WTC11 (cell line): ENCODE results near the gene HRH1. TPM values are rescaled to one million over a fixed set of nuclear protein-coding genes. Genes with fewer than 3 reads are reported as not detected.
A peak's percentile ranks its signal among the peaks of the same experiment; 100 is the strongest.

Experiments
- ATAC-seq: fragments of 200-7000 bp; cut with Tn5 transposase; 2 replicates; pipeline ENCODE4 v1.10.0; 2021; ENCODE audit warnings: mild to moderate bottlenecking, moderate library complexity
- CTCF ChIA-PET: fragments of 300-600 bp; sonication (Branson Sonifier 250); formaldehyde crosslinking; loops from one replicate; lab custom pipeline; 2021; ENCODE audit warnings: antibody characterized with exemption; lab: Charles Lee
- POLR2A ChIA-PET: fragments of 350-600 bp; sonication (Branson Sonifier 250); formaldehyde crosslinking; loops from one replicate; lab custom pipeline; 2021; ENCODE audit warnings: antibody characterized with exemption; lab: Charles Lee
- DNase-seq: peaks from one replicate; pipeline ENCODE4 v3.0.0; 2021; ENCODE audit warnings: low spot score
- H3K27ac Mint-ChIP-seq: 2 replicates; pipeline ENCODE4 v1.8.0; 2021; ENCODE audit warnings: mixed read lengths
- H3K27me3 Mint-ChIP-seq: 2 replicates; pipeline ENCODE4 v1.8.0; 2021; ENCODE audit warnings: low read depth, mild to moderate bottlenecking, moderate library complexity, mixed read lengths
- H3K36me3 Mint-ChIP-seq: 2 replicates; pipeline ENCODE4 v1.8.0; 2021; ENCODE audit warnings: mixed read lengths
- H3K4me1 Mint-ChIP-seq: 2 replicates; pipeline ENCODE4 v1.8.0; 2022; ENCODE audit warnings: mixed read lengths
- H3K4me3 Mint-ChIP-seq: 2 replicates; pipeline ENCODE4 v1.8.0; 2021; ENCODE audit warnings: mild to moderate bottlenecking, moderate library complexity, mixed read lengths
- H3K9me3 Mint-ChIP-seq: 2 replicates; pipeline ENCODE4 v1.8.0; 2021; ENCODE audit warnings: mixed read lengths
- CBFB ChIP-seq: sonication (generic); formaldehyde crosslinking; IDR thresholded peaks from 2 replicates; pipeline ENCODE4 v1.8.1; 2022; ENCODE audit warnings: mild to moderate bottlenecking, low read depth, missing genetic modification reagents
- CREB1 ChIP-seq: sonication (generic); formaldehyde crosslinking; IDR thresholded peaks from 2 replicates; pipeline ENCODE4 v1.8.0; 2023; ENCODE audit warnings: mild to moderate bottlenecking, missing genetic modification reagents
- EMX1 ChIP-seq: fragments of 250-450 bp; sonication (Bioruptor Pico); IDR thresholded peaks from 2 replicates; pipeline ENCODE4 v1.8.0; 2021; ENCODE audit warnings: mild to moderate bottlenecking
- GABPB1 ChIP-seq: sonication (generic); formaldehyde crosslinking; IDR thresholded peaks from 2 replicates; pipeline ENCODE4 v1.8.1; 2023; ENCODE audit warnings: mild to moderate bottlenecking, missing genetic modification reagents
- HMGA2 ChIP-seq: fragments of 250-450 bp; sonication (Bioruptor Pico); IDR thresholded peaks from 2 replicates; pipeline ENCODE4 v1.4.0; 2021; ENCODE audit warnings: mild to moderate bottlenecking, moderate library complexity
- IRF2 ChIP-seq: sonication (generic); formaldehyde crosslinking; IDR thresholded peaks from 2 replicates; pipeline ENCODE4 v1.8.0; 2022; ENCODE audit warnings: low read depth, missing genetic modification reagents, borderline replicate concordance
- NFATC4 ChIP-seq: fragments of 250-450 bp; sonication (Bioruptor Pico); IDR thresholded peaks from 2 replicates; pipeline ENCODE4 v1.9.0; 2021; ENCODE audit warnings: mild to moderate bottlenecking
- NR2C2 ChIP-seq: sonication (generic); formaldehyde crosslinking; IDR thresholded peaks from 2 replicates; pipeline ENCODE4 v1.8.0; 2022; ENCODE audit warnings: mild to moderate bottlenecking, missing genetic modification reagents
- OVOL2 ChIP-seq: fragments of 250-450 bp; sonication (Bioruptor Pico); IDR thresholded peaks from 2 replicates; pipeline ENCODE4 v1.9.0; 2021; ENCODE audit warnings: mild to moderate bottlenecking, borderline replicate concordance
- RELA ChIP-seq: sonication (generic); formaldehyde crosslinking; IDR thresholded peaks from 2 replicates; pipeline ENCODE4 v1.8.1; 2022; ENCODE audit warnings: missing genetic modification reagents, mild to moderate bottlenecking, borderline replicate concordance
- SMAD3 ChIP-seq: sonication (generic); formaldehyde crosslinking; IDR thresholded peaks from 2 replicates; pipeline ENCODE4 v1.8.0; 2022; ENCODE audit warnings: missing genetic modification reagents, mild to moderate bottlenecking, borderline replicate concordance
- TCF7 ChIP-seq: sonication (generic); formaldehyde crosslinking; IDR thresholded peaks from 2 replicates; pipeline ENCODE4 v1.8.0; 2022; ENCODE audit warnings: mild to moderate bottlenecking, low read depth, missing genetic modification reagents, moderate library complexity
- ZBTB21 ChIP-seq: sonication (generic); formaldehyde crosslinking; IDR thresholded peaks from 2 replicates; pipeline ENCODE4 v1.8.1; 2023; ENCODE audit warnings: mild to moderate bottlenecking, missing genetic modification reagents, borderline replicate concordance
- ZNF232 ChIP-seq: sonication (generic); formaldehyde crosslinking; IDR thresholded peaks from 2 replicates; pipeline ENCODE4 v1.8.0; 2022; ENCODE audit warnings: mild to moderate bottlenecking, missing genetic modification reagents
- ZNF396 ChIP-seq: fragments of 250-450 bp; sonication (Bioruptor Pico); IDR thresholded peaks from 2 replicates; pipeline ENCODE4 v1.8.0; 2021; ENCODE audit warnings: mild to moderate bottlenecking, moderate library complexity, borderline replicate concordance
- ZNF416 ChIP-seq: fragments of 250-450 bp; sonication (Bioruptor Pico); IDR thresholded peaks from 2 replicates; pipeline ENCODE4 v1.9.0; 2021; ENCODE audit warnings: mild to moderate bottlenecking, inconsistent platforms
- ZNF671 ChIP-seq: fragments of 250-450 bp; sonication (Bioruptor Pico); IDR thresholded peaks from 2 replicates; pipeline ENCODE4 v1.8.0; 2021; ENCODE audit warnings: mild to moderate bottlenecking
- total RNA-seq: library from RNA; stranded (reverse); gene quantifications from 3 replicates; pipeline ENCODE4 v1.2.3, GENCODE V29; 2021
- TF ChIP-seq, protein P1 (sequence below): sonication (generic); formaldehyde crosslinking; IDR thresholded peaks from 2 replicates; pipeline ENCODE4 v1.8.0; 2022; ENCODE audit warnings: mild to moderate bottlenecking, missing genetic modification reagents
- TF ChIP-seq, protein P2 (sequence below): fragments of 250-450 bp; sonication (Bioruptor Pico); IDR thresholded peaks from 2 replicates; pipeline ENCODE4 v1.9.0; 2021; ENCODE audit warnings: mild to moderate bottlenecking
- TF ChIP-seq, protein P3 (sequence below): sonication (generic); formaldehyde crosslinking; IDR thresholded peaks from 2 replicates; pipeline ENCODE4 v1.8.1; 2022; ENCODE audit warnings: low read depth, mild to moderate bottlenecking, moderate library complexity, missing genetic modification reagents, borderline replicate concordance
- TF ChIP-seq, protein P4 (sequence below): fragments of 250-450 bp; sonication (Bioruptor Pico); IDR thresholded peaks from 2 replicates; pipeline ENCODE4 v2.1.2; 2022; ENCODE audit warnings: mild to moderate bottlenecking, moderate library complexity
- TF ChIP-seq, protein P5 (sequence below): sonication (generic); formaldehyde crosslinking; IDR thresholded peaks from 2 replicates; pipeline ENCODE4 v1.8.0; 2022; ENCODE audit warnings: mild to moderate bottlenecking, missing genetic modification reagents
- TF ChIP-seq, protein P6 (sequence below): sonication (generic); formaldehyde crosslinking; IDR thresholded peaks from 2 replicates; pipeline ENCODE4 v1.8.1; 2022; ENCODE audit warnings: low read depth, missing genetic modification reagents, borderline replicate concordance
- TF ChIP-seq, protein P7 (sequence below): sonication (generic); formaldehyde crosslinking; conservative IDR thresholded peaks from 2 replicates; pipeline ENCODE4 v1.8.1; 2022; ENCODE audit warnings: mild to moderate bottlenecking, missing genetic modification reagents
- TF ChIP-seq, protein P8 (sequence below): sonication (generic); formaldehyde crosslinking; IDR thresholded peaks from 2 replicates; pipeline ENCODE4 v1.8.1; 2023; ENCODE audit warnings: mild to moderate bottlenecking, missing genetic modification reagents, moderate library complexity
- TF ChIP-seq, protein P9 (sequence below): fragments of 250-450 bp; sonication (Bioruptor Pico); IDR thresholded peaks from 2 replicates; pipeline ENCODE4 v1.8.0; 2021; ENCODE audit warnings: mild to moderate bottlenecking

Gene HRH1
- total RNA-seq, 1 experiment from 2014 or later = not detected

DNA sequence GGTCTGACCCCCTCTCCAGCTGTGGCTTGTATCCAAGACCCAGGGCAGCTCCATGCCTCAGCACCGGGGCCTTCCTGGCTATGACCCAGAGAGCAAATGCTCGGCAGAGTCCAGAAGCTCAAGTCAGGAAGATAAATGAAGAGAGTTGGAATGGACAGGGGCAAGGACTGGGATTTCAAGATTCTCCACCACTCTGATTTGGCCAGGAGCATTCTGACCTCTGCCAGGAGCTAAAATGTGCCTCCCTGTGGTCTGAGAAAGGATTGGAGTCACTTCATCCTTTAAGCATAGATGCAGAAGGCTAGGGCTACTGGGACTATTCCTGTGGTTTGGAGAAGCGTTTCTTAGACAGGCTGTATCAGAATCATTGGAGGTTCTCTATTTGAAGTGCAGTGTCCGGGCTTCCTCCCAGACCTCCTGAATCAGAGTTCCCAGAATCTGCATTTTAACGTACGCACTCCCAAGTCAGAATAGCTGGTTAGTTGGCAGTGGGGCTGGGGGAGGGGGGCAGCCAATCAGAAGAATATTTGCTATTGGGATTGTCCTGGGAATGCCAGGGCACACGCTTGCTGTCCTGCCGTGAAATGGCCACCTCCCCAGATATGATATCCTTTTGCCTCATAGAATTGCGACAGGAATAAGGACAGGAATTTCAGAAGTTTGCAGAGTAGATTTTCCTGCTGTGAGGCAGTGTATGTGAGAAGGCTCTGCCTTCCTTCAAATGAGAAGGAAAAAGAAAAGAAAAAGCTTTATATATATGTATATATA is 57.4 kb downstream of the HRH1 start:
- POLR2A ChIA-PET = no interaction called here
- peak; percentile 51 for ATAC-seq
- no peaks in the 10 kb centered on the region for H3K36me3 Mint-ChIP-seq
- TF ChIP-seq NR2C2 (no peak), ZNF671 (CRISPR knock-in tag) (no peak), EMX1 (CRISPR knock-in tag) (no peak), GABPB1 (CRISPR knock-in tag) (no peak), SMAD3 (CRISPR knock-in tag) (no peak), NFATC4 (CRISPR knock-in tag) (no peak), CREB1 (CRISPR knock-in tag) (no peak), IRF2 (no peak), CBFB (no peak), ZBTB21 (CRISPR knock-in tag) (no peak)
- TF ChIP-seq, protein P1, sequence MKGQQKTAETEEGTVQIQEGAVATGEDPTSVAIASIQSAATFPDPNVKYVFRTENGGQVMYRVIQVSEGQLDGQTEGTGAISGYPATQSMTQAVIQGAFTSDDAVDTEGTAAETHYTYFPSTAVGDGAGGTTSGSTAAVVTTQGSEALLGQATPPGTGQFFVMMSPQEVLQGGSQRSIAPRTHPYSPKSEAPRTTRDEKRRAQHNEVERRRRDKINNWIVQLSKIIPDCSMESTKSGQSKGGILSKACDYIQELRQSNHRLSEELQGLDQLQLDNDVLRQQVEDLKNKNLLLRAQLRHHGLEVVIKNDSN (CRISPR knock-in tag) = no peak
- TF ChIP-seq, protein P2, sequence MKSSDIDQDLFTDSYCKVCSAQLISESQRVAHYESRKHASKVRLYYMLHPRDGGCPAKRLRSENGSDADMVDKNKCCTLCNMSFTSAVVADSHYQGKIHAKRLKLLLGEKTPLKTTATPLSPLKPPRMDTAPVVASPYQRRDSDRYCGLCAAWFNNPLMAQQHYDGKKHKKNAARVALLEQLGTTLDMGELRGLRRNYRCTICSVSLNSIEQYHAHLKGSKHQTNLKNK (CRISPR knock-in tag) = no peak
- TF ChIP-seq, protein P3, sequence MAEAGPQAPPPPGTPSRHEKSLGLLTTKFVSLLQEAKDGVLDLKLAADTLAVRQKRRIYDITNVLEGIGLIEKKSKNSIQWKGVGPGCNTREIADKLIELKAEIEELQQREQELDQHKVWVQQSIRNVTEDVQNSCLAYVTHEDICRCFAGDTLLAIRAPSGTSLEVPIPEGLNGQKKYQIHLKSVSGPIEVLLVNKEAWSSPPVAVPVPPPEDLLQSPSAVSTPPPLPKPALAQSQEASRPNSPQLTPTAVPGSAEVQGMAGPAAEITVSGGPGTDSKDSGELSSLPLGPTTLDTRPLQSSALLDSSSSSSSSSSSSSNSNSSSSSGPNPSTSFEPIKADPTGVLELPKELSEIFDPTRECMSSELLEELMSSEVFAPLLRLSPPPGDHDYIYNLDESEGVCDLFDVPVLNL (CRISPR knock-in tag) = no peak
- TF ChIP-seq, protein P4, sequence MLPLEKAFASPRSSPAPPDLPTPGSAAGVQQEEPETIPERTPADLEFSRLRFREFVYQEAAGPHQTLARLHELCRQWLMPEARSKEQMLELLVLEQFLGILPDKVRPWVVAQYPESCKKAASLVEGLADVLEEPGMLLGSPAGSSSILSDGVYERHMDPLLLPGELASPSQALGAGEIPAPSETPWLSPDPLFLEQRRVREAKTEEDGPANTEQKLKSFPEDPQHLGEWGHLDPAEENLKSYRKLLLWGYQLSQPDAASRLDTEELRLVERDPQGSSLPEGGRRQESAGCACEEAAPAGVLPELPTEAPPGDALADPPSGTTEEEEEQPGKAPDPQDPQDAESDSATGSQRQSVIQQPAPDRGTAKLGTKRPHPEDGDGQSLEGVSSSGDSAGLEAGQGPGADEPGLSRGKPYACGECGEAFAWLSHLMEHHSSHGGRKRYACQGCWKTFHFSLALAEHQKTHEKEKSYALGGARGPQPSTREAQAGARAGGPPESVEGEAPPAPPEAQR (CRISPR knock-in tag) = no peak
- TF ChIP-seq, protein P5, sequence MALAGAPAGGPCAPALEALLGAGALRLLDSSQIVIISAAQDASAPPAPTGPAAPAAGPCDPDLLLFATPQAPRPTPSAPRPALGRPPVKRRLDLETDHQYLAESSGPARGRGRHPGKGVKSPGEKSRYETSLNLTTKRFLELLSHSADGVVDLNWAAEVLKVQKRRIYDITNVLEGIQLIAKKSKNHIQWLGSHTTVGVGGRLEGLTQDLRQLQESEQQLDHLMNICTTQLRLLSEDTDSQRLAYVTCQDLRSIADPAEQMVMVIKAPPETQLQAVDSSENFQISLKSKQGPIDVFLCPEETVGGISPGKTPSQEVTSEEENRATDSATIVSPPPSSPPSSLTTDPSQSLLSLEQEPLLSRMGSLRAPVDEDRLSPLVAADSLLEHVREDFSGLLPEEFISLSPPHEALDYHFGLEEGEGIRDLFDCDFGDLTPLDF (CRISPR knock-in tag) = no peak
- TF ChIP-seq, all 79 proteins: peak for 0
- CTCF ChIA-PET = interaction anchor here (1.2 to 2.0 kb wide), 5 partner anchors 10 to 151 kb away, joined by 3 to 10 read pairs (median 3); no protein-coding TSS in a partner anchor
- Mint-ChIP-seq H3K9me3 (no peaks in the 10 kb centered on the region), H3K4me1 (no peaks in the 10 kb centered on the region), H3K4me3 (no peak overlapping the region), H3K27me3 (no peaks in the 10 kb centered on the region; the same call in 1 of the 2 replicates), H3K27ac (no peak overlapping the region)
- no peak for DNase-seq

DNA sequence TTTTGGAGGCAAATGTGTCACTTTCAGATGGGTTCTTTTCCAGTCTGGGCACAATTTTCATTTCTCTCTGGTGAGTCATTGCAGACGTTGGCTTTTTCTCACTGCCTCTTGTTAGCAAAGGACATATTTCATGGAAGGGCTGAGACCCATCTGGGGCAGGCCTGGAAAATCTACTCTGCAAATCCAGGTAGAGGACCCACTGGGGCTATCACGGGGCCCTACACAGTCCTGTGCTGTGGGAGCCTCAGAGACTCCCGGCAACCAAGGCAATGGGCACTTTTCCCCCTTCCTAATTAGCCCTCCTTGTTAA is 58.0 kb downstream of the HRH1 start:
- POLR2A ChIA-PET = no interaction called here
- no peaks in the 10 kb centered on the region for H3K9me3 Mint-ChIP-seq
- no peaks in the 10 kb centered on the region for H3K36me3 Mint-ChIP-seq
- no peak overlapping the region for H3K27ac Mint-ChIP-seq
- H3K4me3 Mint-ChIP-seq = no peak overlapping the region
- H3K4me1 Mint-ChIP-seq = no peaks in the 10 kb centered on the region
- DNase-seq = no peak
- TF ChIP-seq, protein P6, sequence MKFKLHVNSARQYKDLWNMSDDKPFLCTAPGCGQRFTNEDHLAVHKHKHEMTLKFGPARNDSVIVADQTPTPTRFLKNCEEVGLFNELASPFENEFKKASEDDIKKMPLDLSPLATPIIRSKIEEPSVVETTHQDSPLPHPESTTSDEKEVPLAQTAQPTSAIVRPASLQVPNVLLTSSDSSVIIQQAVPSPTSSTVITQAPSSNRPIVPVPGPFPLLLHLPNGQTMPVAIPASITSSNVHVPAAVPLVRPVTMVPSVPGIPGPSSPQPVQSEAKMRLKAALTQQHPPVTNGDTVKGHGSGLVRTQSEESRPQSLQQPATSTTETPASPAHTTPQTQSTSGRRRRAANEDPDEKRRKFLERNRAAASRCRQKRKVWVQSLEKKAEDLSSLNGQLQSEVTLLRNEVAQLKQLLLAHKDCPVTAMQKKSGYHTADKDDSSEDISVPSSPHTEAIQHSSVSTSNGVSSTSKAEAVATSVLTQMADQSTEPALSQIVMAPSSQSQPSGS = no peak
- TF ChIP-seq HMGA2 = no peak
- TF ChIP-seq GABPB1 (CRISPR knock-in tag) = no peak
- TF ChIP-seq, protein P7, sequence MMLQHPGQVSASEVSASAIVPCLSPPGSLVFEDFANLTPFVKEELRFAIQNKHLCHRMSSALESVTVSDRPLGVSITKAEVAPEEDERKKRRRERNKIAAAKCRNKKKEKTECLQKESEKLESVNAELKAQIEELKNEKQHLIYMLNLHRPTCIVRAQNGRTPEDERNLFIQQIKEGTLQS (CRISPR knock-in tag) = no peak
- TF ChIP-seq TCF7 = no peak
- TF ChIP-seq OVOL2 = no peak
- no peak for TF ChIP-seq ZBTB21 (CRISPR knock-in tag)
- TF ChIP-seq, protein P8, sequence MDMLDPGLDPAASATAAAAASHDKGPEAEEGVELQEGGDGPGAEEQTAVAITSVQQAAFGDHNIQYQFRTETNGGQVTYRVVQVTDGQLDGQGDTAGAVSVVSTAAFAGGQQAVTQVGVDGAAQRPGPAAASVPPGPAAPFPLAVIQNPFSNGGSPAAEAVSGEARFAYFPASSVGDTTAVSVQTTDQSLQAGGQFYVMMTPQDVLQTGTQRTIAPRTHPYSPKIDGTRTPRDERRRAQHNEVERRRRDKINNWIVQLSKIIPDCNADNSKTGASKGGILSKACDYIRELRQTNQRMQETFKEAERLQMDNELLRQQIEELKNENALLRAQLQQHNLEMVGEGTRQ (CRISPR knock-in tag) = no peak
- TF ChIP-seq, protein P9, sequence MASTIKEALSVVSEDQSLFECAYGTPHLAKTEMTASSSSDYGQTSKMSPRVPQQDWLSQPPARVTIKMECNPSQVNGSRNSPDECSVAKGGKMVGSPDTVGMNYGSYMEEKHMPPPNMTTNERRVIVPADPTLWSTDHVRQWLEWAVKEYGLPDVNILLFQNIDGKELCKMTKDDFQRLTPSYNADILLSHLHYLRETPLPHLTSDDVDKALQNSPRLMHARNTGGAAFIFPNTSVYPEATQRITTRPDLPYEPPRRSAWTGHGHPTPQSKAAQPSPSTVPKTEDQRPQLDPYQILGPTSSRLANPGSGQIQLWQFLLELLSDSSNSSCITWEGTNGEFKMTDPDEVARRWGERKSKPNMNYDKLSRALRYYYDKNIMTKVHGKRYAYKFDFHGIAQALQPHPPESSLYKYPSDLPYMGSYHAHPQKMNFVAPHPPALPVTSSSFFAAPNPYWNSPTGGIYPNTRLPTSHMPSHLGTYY (CRISPR knock-in tag) = no peak
- no peak for TF ChIP-seq NR2C2
- TF ChIP-seq SMAD3 (CRISPR knock-in tag) = no peak
- TF ChIP-seq ZNF232 (CRISPR knock-in tag) = no peak
- no peak for TF ChIP-seq ZNF416
- TF ChIP-seq RELA (CRISPR knock-in tag) = no peak
- no peak for TF ChIP-seq ZNF396
- no peak for ATAC-seq
- CTCF ChIA-PET = interaction anchor here (1.2 to 2.0 kb wide), 2 partner anchors 24 to 151 kb away, joined by 3 to 10 read pairs; no protein-coding TSS in a partner anchor
- no peaks in the 10 kb centered on the region; the same call in 1 of the 2 replicates for H3K27me3 Mint-ChIP-seq
